Panc1 (cell line): ENCODE measurements around the gene MAP2K7. TPM values are rescaled to one million over a fixed set of nuclear protein-coding genes. Genes with fewer than 3 reads are reported as not detected.

Experiments used
- ATAC-seq: fragments of 200-7000 bp; cut with Tn5 transposase; 2 replicates; pipeline ENCODE4 v1.9.1; 2020; ENCODE audit warnings: mild to moderate bottlenecking, moderate library complexity
- BruUV-seq: library from RNA; stranded (reverse); fragments of 400-500 nt; replicated peaks from 2 replicates; lab custom pipeline; 2021; lab: Mats Ljungman, UMichigan
- CTCF ChIA-PET: fragments of 300-600 bp; sonication (Branson Sonifier 250); formaldehyde crosslinking; loops from one replicate; lab custom pipeline; 2022; ENCODE audit warnings: antibody characterized with exemption; lab: Charles Lee
- POLR2A ChIA-PET: fragments of 300-600 bp; sonication (Branson Sonifier 250); formaldehyde crosslinking; loops from one replicate; lab custom pipeline; 2022; ENCODE audit warnings: antibody characterized with exemption; lab: Charles Lee
- DNase-seq: peaks from one replicate; pipeline ENCODE4 v3.0.0-alpha.2; 2010; ENCODE audit warnings: low read depth, low spot score
- H3K27ac ChIP-seq: 2 replicates; pipeline ENCODE4 v1.5.1; 2011; ENCODE audit warnings: mild to moderate bottlenecking, low read length, inconsistent platforms
- H3K27me3 ChIP-seq: fragments of 200-500 bp; sonication (Bioruptor generic); 2 replicates; pipeline ENCODE4 v1.6.0; 2014; ENCODE audit warnings: low read length, inconsistent platforms; ENCODE audit not compliant: control insufficient read depth, insufficient read depth
- H3K36me3 ChIP-seq: fragments of 200-500 bp; sonication (Bioruptor generic); 2 replicates; pipeline ENCODE4 v1.5.1; 2014; ENCODE audit warnings: inconsistent platforms, mild to moderate bottlenecking, low read length, moderate library complexity; ENCODE audit not compliant: control insufficient read depth, insufficient read depth
- H3K4me1 ChIP-seq: 2 replicates; pipeline ENCODE4 v1.5.1; 2011; ENCODE audit warnings: inconsistent platforms, mild to moderate bottlenecking, low read length, moderate library complexity; ENCODE audit not compliant: control insufficient read depth, insufficient read depth
- H3K4me3 ChIP-seq, 2 experiments: 2 replicates each; pipeline ENCODE4 v1.5.1; 2011 to 2012; ENCODE audit warnings: low read depth in 2 of 2, low read length in 2 of 2, mild to moderate bottlenecking in 2 of 2, inconsistent platforms in 1 of 2, moderate library complexity in 1 of 2
- H3K9me3 ChIP-seq: fragments of 200-500 bp; sonication (Bioruptor generic); 2 replicates; pipeline ENCODE4 v1.5.1; 2014; ENCODE audit warnings: low read depth, mild to moderate bottlenecking, inconsistent platforms, low read length, moderate library complexity; ENCODE audit not compliant: control insufficient read depth, insufficient read depth
- CTCF ChIP-seq: fragments of 450-650 bp; IDR thresholded peaks from 2 replicates; pipeline ENCODE4 v1.5.1; 2017; ENCODE audit warnings: mild to moderate bottlenecking
- POLR2AphosphoS5 ChIP-seq: IDR thresholded peaks from 2 replicates; pipeline ENCODE4 v1.6.1; 2012; ENCODE audit warnings: mild to moderate bottlenecking, low read depth, low read length, moderate library complexity
- REST ChIP-seq, 2 experiments: IDR thresholded peaks; 2 replicates each; pipeline ENCODE4 v1.6.1; 2011 to 2012; ENCODE audit warnings: low read depth in 2 of 2, control low read depth in 1 of 2, low read length in 1 of 2, mild to moderate bottlenecking in 1 of 2, moderate library complexity in 1 of 2; ENCODE audit not compliant: insufficient read depth in 1 of 2
- SIN3A ChIP-seq: IDR thresholded peaks from 2 replicates; pipeline ENCODE4 v1.6.1; 2012; ENCODE audit warnings: low read depth, mild to moderate bottlenecking, low read length, moderate library complexity, borderline replicate concordance; ENCODE audit not compliant: insufficient read depth
- TCF7L2 ChIP-seq: IDR thresholded peaks from 2 replicates; pipeline ENCODE4 v1.6.1; 2011; ENCODE audit warnings: mild to moderate bottlenecking, low read depth, low read length, inconsistent platforms
- in situ Hi-C: cut with HindIII; loops from 2 replicates; pipeline ENCODE4 v1.10.0; 2016; ENCODE audit warnings: low sequenced_read_pairs, low pct_unique_long_range_greater_than_20kb
- intact Hi-C: fragments of 100-400 bp; cut with micrococcal nuclease; formaldehyde crosslinking; loops from one replicate; pipeline ENCODE4 v1.10.0; 2022; ENCODE audit not compliant: unreplicated experiment
- total RNA-seq: library from RNA; stranded (reverse); gene quantifications from one replicate; pipeline ENCODE4 v1.2.1, GENCODE V29; 2021; ENCODE audit not compliant: unreplicated experiment

The MAP2K7 gene
- total RNA-seq, 1 experiment from 2014 or later: 32.9 TPM

DNA sequence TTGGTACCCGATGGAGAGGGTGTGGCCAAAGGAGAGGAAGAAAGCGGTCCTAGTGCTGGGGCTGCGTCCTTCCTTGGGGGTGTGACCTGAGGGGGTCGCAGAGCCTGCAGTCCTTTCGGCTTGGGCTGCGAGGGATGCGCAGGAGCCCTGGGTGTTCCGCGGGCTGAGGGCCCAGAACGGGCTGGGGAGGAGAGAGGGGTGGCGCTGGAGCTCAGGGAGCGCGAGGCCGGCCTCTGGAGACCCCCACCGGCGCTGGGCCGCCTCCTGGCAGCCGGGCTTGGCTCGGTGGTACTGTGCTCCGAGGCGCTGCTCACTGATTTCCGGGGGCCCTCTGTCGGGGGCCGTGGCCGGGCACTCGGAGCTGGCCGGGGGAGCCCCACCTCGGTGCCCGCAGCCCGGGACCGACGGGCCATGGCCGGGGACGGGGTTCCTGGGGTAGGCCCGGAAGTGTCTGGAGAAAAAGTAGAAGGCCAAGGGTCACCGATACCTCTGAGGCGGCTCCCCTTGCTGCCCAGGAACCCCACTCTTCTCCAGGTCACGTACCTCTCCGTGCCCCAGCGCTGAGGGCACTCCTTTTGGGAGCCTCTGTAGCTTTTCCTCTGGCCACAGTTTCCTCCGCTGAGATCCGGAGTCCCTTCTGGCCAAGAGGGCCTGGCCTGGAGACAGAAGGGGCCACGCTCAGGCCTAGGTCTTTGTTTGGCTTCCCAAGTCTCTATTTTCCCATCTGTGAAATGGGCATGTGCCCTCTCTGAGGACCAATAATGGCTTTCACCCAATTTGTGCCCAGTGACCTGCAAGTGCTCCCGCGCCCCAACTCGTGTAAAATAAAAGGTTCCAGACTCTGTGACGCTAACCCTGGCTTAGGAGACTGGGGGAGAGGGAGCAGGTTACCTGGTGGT lies 31.1 kb upstream of the MAP2K7 start:
- no peak for ATAC-seq
- intact Hi-C loops (no loop called here), in situ Hi-C loops (no loop called here)
- H3K4me1 ChIP-seq: no peaks in the 10 kb centered on the region
- no peak overlapping the region; a peak in 1 of 4 replicates for H3K4me3 ChIP-seq
- no TSS peak for BruUV-seq
- CTCF ChIA-PET: no interaction called here
- H3K27me3 ChIP-seq: no peaks in the 10 kb centered on the region
- POLR2A ChIA-PET: no interaction called here
- no peak for TF ChIP-seq POLR2AphosphoS5
- no peak for TF ChIP-seq REST (IDR thresholded peaks at IDR 0.05; ENCODE audit: insufficient read depth in 1 of 2, low read depth in 2 of 2, low read length in 1 of 2)
- TF ChIP-seq TCF7L2: no peak
- no peak for TF ChIP-seq CTCF
- no peak for TF ChIP-seq SIN3A
- H3K9me3 ChIP-seq: no peaks in the 10 kb centered on the region
- no peak for DNase-seq
- no peaks in the 10 kb centered on the region for H3K36me3 ChIP-seq
- H3K27ac ChIP-seq: no peak overlapping the region

DNA sequence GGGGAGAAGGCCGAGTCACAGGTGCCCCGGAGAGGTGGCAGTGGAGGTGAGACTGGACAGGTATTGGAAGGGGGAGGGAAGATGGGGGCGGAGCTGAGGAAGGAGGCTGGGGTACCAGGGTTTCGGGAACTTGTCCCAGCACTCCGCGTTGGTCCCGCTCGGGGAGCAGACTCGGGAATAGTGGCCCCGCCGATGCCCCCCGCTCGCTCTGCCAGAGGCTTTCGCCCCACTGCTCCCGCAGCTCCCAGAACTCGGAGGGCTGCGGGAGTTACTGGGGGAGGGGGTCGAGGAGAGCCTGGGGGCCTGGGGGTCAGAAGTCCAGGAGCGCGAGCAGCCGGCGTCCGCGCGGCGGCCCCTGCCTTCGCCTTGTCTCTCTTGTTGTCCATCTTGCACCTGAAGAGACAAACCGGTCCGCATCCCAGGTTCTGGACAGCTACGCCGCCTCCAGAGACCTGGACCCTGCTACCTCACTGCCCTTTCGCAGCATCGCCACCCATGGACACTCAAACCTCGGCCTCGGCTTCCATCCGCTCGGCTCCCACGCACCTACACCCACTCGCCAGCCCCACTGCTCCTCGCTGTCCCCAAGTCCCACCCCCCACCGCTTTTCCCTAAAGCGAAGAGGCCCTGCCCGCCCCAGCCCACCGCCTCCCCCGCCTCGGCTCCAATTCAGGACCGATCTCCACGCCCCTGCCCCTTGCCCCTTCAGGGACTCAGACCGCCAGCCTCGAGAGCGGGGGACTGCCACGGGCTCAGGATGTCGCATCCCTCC lies 30.2 kb upstream of the MAP2K7 start:
- intact Hi-C loops: no loop called here
- TF ChIP-seq CTCF (no peak), REST (IDR thresholded peaks at IDR 0.05; ENCODE audit: insufficient read depth in 1 of 2, low read depth in 2 of 2, low read length in 1 of 2) (no peak), SIN3A (no peak), POLR2AphosphoS5 (no peak), TCF7L2 (no peak)
- Histone ChIP-seq H3K36me3 (no peaks in the 10 kb centered on the region), H3K27me3 (no peaks in the 10 kb centered on the region), H3K9me3 (no peaks in the 10 kb centered on the region), H3K4me1 (no peaks in the 10 kb centered on the region), H3K4me3 (peak overlapping the region; percentile 45 to 47), H3K27ac (no peak overlapping the region)
- BruUV-seq: no TSS peak
- in situ Hi-C loops: no loop called here
- ChIA-PET POLR2A (no interaction called here), CTCF (no interaction called here)
- no peak for DNase-seq
- no peak for ATAC-seq
